Stimulated activated effector memory CD8-positive, alpha-beta T cell treated with anti-CD3 and anti-CD28 coated beads, Interleukin-12 subunit alpha, Interleukin-12 subunit beta, amount 100 ng/mL, for 72 hours (primary cell): Measurements from ENCODE around the gene LAPTM5.

Experiments
- ATAC-seq: fragments of 150-1000 bp; cut with Tn5 transposase; 2 replicates; pipeline ENCODE4 v1.10.0; 2021
- DNase-seq, 2 donors: peaks; one replicate each; pipeline ENCODE4 v3.0.0; 2021 to 2022; ENCODE audit warnings: low spot score in 2 of 2
- H3K27ac Mint-ChIP-seq: one replicate; pipeline ENCODE4 v1.8.0; 2022; ENCODE audit warnings: mild to moderate bottlenecking, mixed read lengths
- H3K36me3 Mint-ChIP-seq: one replicate; pipeline ENCODE4 v1.8.0; 2022; ENCODE audit warnings: mild to moderate bottlenecking, mixed read lengths
- H3K4me1 Mint-ChIP-seq: one replicate; pipeline ENCODE4 v1.8.0; 2022; ENCODE audit warnings: mixed read lengths
- H3K4me3 Mint-ChIP-seq: one replicate; pipeline ENCODE4 v1.8.0; 2022; ENCODE audit warnings: mild to moderate bottlenecking, mixed read lengths
- H3K9me3 Mint-ChIP-seq: one replicate; pipeline ENCODE4 v1.8.0; 2022; ENCODE audit warnings: mixed read lengths

LAPTM5 gene

GRCh38 chr1:30758121-30758688 is 631 bp upstream of the LAPTM5 start:
- H3K9me3 Mint-ChIP-seq = no peaks in the 10 kb centered on the region
- peaks cover 46% of the 10 kb centered on the region for H3K36me3 Mint-ChIP-seq
- DNase-seq (no peak), ATAC-seq (no peak)
- peak overlapping the region; percentile 99 for H3K4me3 Mint-ChIP-seq
- H3K27ac Mint-ChIP-seq = peak overlapping the region; percentile 99
- H3K4me1 Mint-ChIP-seq = peaks cover 93% of the 10 kb centered on the region

DNA sequence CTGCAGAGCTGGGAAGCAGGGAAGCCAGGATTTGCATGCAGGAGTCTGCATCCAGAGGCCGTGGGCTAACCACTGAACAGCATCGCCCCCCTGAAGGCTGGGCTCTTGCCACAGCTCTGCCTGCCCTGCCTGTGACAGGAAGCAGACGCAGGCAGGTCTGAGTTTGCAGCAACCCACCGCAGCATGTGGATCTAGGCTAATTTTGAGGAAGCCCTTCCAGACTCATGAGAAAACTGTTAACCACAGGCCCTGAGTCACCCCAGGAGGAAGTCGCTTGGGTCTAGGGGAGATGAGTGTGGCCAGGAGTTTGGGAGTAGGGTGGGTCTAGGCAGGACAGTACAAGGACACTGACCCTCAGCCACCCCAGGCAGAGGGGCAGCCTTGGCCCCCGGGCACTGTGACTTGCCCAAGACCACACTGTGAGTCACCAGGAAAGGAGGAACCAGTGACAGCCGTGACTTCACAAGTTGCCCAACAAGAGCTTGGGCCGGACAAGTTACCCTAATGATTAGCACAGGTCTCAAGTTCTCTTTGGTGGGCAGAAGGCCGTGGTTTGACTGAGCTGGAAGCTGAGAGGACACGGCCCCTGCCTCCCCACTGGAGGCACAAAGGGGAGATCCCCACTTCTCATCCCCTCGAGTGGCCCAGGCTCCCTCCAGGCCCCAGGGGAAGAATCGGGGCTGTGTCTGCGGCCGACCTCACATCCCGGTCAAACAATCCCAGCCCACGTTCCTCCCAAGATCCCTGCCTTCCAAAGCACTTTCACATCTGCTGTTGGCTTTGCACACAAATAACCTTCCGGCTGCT is 826 bp downstream of the LAPTM5 start:
- Mint-ChIP-seq H3K36me3 (peaks cover 57% of the 10 kb centered on the region), H3K9me3 (no peaks in the 10 kb centered on the region), H3K4me1 (peaks cover 91% of the 10 kb centered on the region), H3K4me3 (peak overlapping the region; percentile 99), H3K27ac (peak overlapping the region; percentile 99)
- DNase-seq (peak in 1 of 2 donors; percentile 79), ATAC-seq (peak; percentile 79)

DNA sequence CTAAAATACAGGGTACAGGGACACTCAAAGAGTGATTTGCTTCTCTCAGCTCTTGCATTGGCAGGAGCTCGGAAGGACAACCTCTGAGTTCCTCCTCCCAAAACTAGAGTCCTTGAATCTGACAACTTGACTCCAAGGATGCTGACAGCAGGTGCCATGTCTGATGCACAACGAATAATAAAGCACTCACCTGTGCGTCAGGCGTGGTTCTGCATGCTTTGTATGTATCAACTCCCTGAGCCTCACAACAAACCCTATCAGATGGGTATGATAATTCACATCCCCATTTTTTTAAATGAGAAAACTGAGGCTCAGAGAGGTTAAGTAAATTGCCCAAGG is 1.4 kb downstream of the LAPTM5 start:
- peak overlapping the region; percentile 99 for H3K4me3 Mint-ChIP-seq
- no peaks in the 10 kb centered on the region for H3K9me3 Mint-ChIP-seq
- peaks cover 58% of the 10 kb centered on the region for H3K36me3 Mint-ChIP-seq
- ATAC-seq (peak; percentile 0), DNase-seq (no peak)
- H3K4me1 Mint-ChIP-seq = peaks cover 92% of the 10 kb centered on the region
- peak overlapping the region; percentile 99 for H3K27ac Mint-ChIP-seq

- H3K27ac Mint-ChIP-seq = peak overlapping the region; percentile 99
- peaks cover 63% of the 10 kb centered on the region for H3K36me3 Mint-ChIP-seq
- DNase-seq = no peak
- no peaks in the 10 kb centered on the region for H3K9me3 Mint-ChIP-seq
- H3K4me1 Mint-ChIP-seq = peaks cover 92% of the 10 kb centered on the region
- H3K4me3 Mint-ChIP-seq = peak overlapping the region; percentile 99
- no peak for ATAC-seq
Measured at GRCh38 chr1:30755746-30756145, 1.8 kb downstream of the LAPTM5 start.

- Mint-ChIP-seq H3K4me1 (peaks cover 92% of the 10 kb centered on the region), H3K27ac (peak overlapping the region; percentile 99), H3K9me3 (no peaks in the 10 kb centered on the region), H3K4me3 (peak overlapping the region; percentile 99), H3K36me3 (peaks cover 67% of the 10 kb centered on the region)
- ATAC-seq = no peak
- DNase-seq = no peak
Measured at GRCh38 chr1:30755334-30755733, 2.2 kb downstream of the LAPTM5 start.

DNA sequence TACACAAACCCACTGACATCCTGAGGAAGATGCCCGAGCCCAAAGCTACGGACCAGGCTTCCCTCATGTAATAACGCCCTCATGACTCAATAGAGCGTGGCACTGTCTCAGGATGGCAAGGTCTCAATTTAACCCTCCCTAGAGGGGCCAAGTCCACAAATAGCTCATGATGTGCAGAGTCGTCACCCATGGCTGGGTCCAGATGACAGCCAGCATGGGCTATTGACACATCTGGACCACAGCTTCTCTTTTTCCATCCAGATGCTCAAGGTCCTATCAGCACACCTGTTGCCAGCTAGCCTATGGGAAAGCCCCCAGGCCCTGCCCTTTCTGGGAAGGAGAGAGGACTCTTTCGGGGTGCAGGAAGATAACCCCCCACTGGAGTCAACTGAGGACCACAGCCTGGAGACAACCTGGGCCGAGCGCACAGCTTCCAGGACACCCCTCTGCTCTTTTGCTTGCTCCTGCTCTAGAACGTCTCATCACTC is 2.8 kb downstream of the LAPTM5 start:
- peaks cover 92% of the 10 kb centered on the region for H3K4me1 Mint-ChIP-seq
- peak overlapping the region; percentile 99 for H3K4me3 Mint-ChIP-seq
- peaks cover 73% of the 10 kb centered on the region for H3K36me3 Mint-ChIP-seq
- H3K27ac Mint-ChIP-seq = peak overlapping the region; percentile 99
- peak; percentile 75 for ATAC-seq
- no peaks in the 10 kb centered on the region for H3K9me3 Mint-ChIP-seq
- DNase-seq = peak in 1 of 2 donors; percentile 65

DNA sequence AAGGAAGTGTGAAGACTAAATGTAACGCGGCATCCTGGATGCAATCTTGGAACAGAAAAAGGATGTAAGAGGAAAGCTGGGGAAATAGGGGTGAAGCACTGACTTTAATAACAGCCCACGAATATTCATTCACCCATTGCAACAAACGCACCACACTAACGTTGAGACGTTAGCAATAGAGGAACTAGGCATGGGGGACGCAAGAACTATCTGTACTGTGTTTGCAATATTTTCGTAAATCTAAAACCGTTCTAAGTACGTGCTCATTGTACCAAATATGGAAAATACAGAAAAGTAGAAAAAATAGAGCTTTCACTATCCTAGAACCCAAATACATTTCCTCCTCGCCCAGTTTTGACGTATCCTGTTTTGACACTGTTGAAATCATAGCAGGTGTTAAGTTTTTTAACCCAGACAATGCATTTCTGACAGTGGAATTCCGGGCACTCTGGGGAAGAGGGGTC is 3.9 kb downstream of the LAPTM5 start:
- ATAC-seq (no peak), DNase-seq (no peak)
- Mint-ChIP-seq H3K4me1 (peaks cover 92% of the 10 kb centered on the region), H3K36me3 (peaks cover 83% of the 10 kb centered on the region), H3K9me3 (no peaks in the 10 kb centered on the region), H3K27ac (peak overlapping the region; percentile 99), H3K4me3 (peak overlapping the region; percentile 99)

- peak overlapping the region; percentile 99 for H3K4me3 Mint-ChIP-seq
- no peaks in the 10 kb centered on the region for H3K9me3 Mint-ChIP-seq
- peaks cover 85% of the 10 kb centered on the region for H3K36me3 Mint-ChIP-seq
- ATAC-seq (no peak), DNase-seq (no peak)
- peak overlapping the region; percentile 99 for H3K27ac Mint-ChIP-seq
- peaks cover 92% of the 10 kb centered on the region for H3K4me1 Mint-ChIP-seq
Measured at GRCh38 chr1:30753118-30753517, 4.5 kb downstream of the LAPTM5 start.

DNA sequence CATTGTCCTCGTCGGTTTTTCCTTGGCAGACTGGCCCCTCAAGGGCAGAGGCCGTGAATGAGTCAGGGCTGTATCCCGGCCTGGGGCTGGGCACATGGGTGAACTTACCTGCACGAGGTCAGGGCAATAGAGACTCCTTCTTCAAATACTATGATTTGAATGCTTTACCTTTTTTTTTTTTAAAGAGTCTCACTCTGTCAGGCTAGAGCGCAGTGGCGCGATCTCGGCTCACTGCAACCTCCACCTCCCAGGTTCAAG is 5.0 kb downstream of the LAPTM5 start:
- peaks cover 94% of the 10 kb centered on the region for H3K4me1 Mint-ChIP-seq
- H3K9me3 Mint-ChIP-seq = no peaks in the 10 kb centered on the region
- ATAC-seq (no peak), DNase-seq (no peak)
- peak overlapping the region; percentile 99 for H3K4me3 Mint-ChIP-seq
- peaks cover 89% of the 10 kb centered on the region for H3K36me3 Mint-ChIP-seq
- H3K27ac Mint-ChIP-seq = peak overlapping the region; percentile 99

DNA sequence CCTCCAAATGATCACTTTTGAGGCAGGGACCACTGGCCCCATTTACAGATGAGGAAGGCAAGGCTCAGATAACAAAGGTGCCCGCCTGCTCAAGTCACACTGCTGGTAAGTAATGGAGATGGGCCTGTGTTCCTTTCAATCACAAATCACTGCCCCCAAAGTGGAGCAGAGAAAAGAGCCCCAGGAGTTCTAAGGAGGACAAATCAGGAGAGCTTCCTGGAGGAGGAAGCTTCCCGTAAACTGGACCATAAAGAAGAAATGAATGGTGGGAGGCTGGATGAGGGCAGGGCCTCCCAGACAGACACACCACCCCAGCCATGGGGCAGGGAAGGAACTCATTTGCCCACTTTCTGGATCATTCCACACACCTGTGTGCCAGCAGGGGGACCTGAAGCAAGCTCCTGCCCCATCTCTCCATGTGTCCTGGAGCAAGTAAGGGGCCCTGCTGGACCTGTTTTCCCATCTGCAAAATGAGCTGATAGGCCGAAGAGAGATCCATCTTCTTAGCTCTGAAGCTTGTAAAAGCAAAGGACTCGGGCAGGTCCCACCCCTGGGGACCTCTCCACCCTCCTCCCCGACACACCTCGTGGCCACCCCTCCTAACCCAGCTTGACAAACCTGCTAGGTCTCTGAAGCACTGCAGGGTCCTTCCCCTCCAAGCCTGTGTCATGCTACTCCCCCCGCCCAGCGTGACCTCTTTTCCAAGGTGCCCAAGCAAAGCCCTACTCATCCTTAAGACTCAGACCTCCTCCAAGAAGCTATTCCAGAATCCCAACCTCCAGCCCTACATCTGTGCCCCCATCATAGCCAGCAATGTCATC is 5.5 kb downstream of the LAPTM5 start:
- Mint-ChIP-seq H3K36me3 (peaks cover 89% of the 10 kb centered on the region), H3K9me3 (no peaks in the 10 kb centered on the region), H3K27ac (peak overlapping the region; percentile 99), H3K4me1 (peaks cover 94% of the 10 kb centered on the region), H3K4me3 (peak overlapping the region; percentile 99)
- DNase-seq = no peak
- no peak for ATAC-seq

DNA sequence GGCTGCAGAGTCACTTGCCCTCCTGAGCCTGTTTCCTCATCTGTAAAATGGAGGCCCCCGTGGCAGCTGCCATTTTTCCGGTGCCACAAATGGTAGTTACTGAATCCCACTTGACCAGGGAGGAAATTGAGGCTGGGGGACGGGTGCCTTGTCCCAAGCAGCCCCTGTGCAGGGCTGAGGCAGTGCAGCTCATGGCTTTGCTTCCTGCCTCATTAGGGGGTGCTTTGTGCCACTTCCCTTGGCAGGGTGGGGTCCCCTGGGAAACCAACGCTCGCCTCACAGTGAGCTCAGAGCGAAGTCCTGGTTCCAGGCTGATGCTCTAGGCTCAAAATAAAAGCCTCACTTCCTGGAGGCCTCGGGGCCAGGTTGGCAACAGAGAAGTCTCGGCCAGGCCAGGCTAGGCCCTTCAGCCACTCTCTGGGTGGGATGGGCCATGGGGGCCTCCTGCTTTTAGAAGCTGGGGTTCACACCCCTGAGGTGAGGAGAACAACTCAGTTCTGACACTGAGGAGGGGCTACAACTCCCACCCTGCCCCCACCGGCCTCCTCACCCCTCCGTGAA is 6.8 kb downstream of the LAPTM5 start:
- ATAC-seq (no peak), DNase-seq (no peak)
- Mint-ChIP-seq H3K9me3 (no peaks in the 10 kb centered on the region), H3K4me1 (peaks cover 95% of the 10 kb centered on the region), H3K4me3 (peak overlapping the region; percentile 99), H3K27ac (peak overlapping the region; percentile 99), H3K36me3 (peaks cover 91% of the 10 kb centered on the region)

DNA sequence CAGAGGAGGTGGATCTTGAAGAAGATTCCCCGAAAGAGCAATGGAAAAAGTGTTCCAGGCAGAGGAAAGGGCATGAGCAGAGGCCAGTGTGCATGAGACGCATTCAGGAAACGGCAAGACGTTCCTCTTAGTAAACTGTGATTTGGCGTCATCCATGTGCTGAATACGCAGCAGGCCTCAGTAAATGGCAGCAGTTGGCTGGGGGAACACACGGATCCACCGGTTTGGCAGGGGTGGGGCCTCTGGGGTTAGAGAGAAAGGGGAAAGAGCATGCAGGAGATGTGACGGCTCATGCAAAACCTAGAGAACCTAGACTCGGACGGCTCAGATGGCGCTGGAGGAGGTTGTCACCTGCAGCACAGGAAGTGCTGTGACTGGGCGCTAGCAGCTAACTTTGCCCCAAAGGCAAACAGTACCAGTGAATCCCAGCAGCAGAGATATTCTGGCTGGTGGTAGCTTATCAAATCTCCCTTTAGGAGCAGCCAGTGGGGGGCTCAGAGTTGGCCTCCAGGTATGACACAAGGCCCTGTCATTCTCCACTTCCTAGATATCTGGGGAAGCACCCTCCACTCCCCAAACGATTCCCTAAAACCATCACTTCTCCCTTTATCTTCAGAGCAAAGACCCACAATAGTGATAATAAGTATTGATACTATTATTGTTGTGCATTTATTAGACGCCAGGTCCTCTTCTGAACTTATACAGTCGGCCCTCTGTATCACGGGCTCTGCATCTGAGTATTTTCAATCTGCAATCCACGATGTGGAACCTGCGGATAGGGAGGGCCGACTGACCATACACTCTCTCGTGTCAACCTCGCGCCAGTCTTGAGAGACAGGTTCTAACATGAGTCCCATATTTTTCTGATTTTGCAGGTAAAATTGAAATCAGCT is 7.6 kb downstream of the LAPTM5 start:
- Mint-ChIP-seq H3K4me3 (peak overlapping the region; percentile 99), H3K27ac (peak overlapping the region; percentile 99), H3K4me1 (peaks cover 95% of the 10 kb centered on the region), H3K36me3 (peaks cover 91% of the 10 kb centered on the region), H3K9me3 (no peaks in the 10 kb centered on the region)
- ATAC-seq = peak; percentile 62
- DNase-seq = peak in 1 of 2 donors; percentile 73

- H3K36me3 Mint-ChIP-seq = peaks cover 92% of the 10 kb centered on the region
- peak overlapping the region; percentile 99 for H3K4me3 Mint-ChIP-seq
- H3K27ac Mint-ChIP-seq = peak overlapping the region; percentile 99
- DNase-seq = peak in 1 of 2 donors; percentile 63
- H3K4me1 Mint-ChIP-seq = peaks cover 95% of the 10 kb centered on the region
- ATAC-seq = peak; percentile 38
- H3K9me3 Mint-ChIP-seq = no peaks in the 10 kb centered on the region
Measured at GRCh38 chr1:30748699-30749401, 8.7 kb downstream of the LAPTM5 start.
